GM18505 (cell line): Measurements from ENCODE around the gene HERC6.
"Not testable (repeated sequence)": the region's sequence is repeated elsewhere in the genome, so short reads cannot be mapped to it uniquely, and the experiment has no call there.

Experiments used
- ATAC-seq: cut with Tn5 transposase; IDR thresholded peaks from one replicate; pipeline ENCODE4 v1.9.1; 2021; ENCODE audit not compliant: unreplicated experiment
- POLR2A ChIP-seq: IDR thresholded peaks from 4 replicates; pipeline ENCODE4 v1.6.1; 2011; ENCODE audit warnings: borderline replicate concordance; ENCODE audit not compliant: insufficient read depth, insufficient read length; ENCODE audit errors: extremely low read depth

HERC6 gene

GRCh38 chr4:88420844-88421243, 42.2 kb downstream of the HERC6 start:
- no peak for TF ChIP-seq POLR2A
- ATAC-seq = no peak

- no peak for TF ChIP-seq POLR2A
- ATAC-seq = no peak
Measured at GRCh38 chr4:88422403-88422802, 43.8 kb downstream of the HERC6 start.

GRCh38 chr4:88429401-88429800, 50.7 kb downstream of the HERC6 start:
- no peak for TF ChIP-seq POLR2A
- no peak for ATAC-seq

- ATAC-seq = no peak
- no peak for TF ChIP-seq POLR2A
Measured at GRCh38 chr4:88435987-88436693, 57.5 kb downstream of the HERC6 start.

- not testable (repeated sequence) for ATAC-seq
Measured at GRCh38 chr4:88437873-88438272, 59.2 kb downstream of the HERC6 start.

- TF ChIP-seq POLR2A = no peak
- ATAC-seq = no peak
Measured at GRCh38 chr4:88439161-88439760, 60.6 kb downstream of the HERC6 start.

- no peak for ATAC-seq
- no peak for TF ChIP-seq POLR2A
Measured at GRCh38 chr4:88440146-88440545, 61.5 kb downstream of the HERC6 start.

GRCh38 chr4:88441696-88442095, 63.0 kb downstream of the HERC6 start:
- ATAC-seq = no peak
- TF ChIP-seq POLR2A = no peak

- no peak for ATAC-seq
- TF ChIP-seq POLR2A = no peak
Measured at GRCh38 chr4:88442689-88443191, 64.1 kb downstream of the HERC6 start.

GRCh38 chr4:88443486-88443885, 64.8 kb downstream of the HERC6 start:
- TF ChIP-seq POLR2A = no peak
- ATAC-seq = no peak

- no peak for ATAC-seq
- TF ChIP-seq POLR2A = no peak
Measured at GRCh38 chr4:88445252-88445651, 66.6 kb downstream of the HERC6 start.

- no peak for ATAC-seq
- TF ChIP-seq POLR2A = no peak
Measured at GRCh38 chr4:88446124-88446523, 67.5 kb downstream of the HERC6 start.

GRCh38 chr4:88447371-88448095, 68.9 kb downstream of the HERC6 start:
- ATAC-seq = no peak
- no peak for TF ChIP-seq POLR2A

- not testable (repeated sequence) for ATAC-seq
Measured at GRCh38 chr4:88448211-88448765, 69.6 kb downstream of the HERC6 start.
